CD4-positive, alpha-beta T cell treated with Interleukin-15 for 1 hour (primary cell): ENCODE data around the gene ZC3H12A.
"Not testable (repeated sequence)": the region's sequence is repeated elsewhere in the genome, so short reads cannot be mapped to it uniquely, and the experiment has no call there.

ENCODE experiments used
- DNase-seq: peaks from one replicate; pipeline ENCODE4 v3.0.0-alpha.2; 2020

Gene ZC3H12A

DNA sequence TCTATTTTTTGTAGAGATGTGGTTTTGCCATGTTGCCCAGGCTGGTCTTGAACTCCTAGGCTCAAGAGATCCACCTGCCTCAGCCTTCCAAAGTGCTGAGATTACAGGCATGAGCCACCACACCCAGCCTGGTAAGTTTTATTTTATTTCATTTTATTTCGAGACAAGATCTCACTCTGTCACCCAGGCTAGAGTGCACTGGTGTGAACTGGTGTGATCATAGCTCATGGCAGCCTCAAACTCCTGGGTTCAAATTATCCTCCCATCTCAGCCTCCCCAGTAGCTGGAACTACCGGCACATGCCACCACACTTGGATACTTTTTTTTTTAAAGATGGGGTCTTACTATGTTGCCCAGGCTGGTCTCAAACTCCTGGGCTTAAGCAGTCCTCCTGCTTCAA, 28.4 kb downstream of the ZC3H12A start:
- not testable (repeated sequence) for DNase-seq

DNA sequence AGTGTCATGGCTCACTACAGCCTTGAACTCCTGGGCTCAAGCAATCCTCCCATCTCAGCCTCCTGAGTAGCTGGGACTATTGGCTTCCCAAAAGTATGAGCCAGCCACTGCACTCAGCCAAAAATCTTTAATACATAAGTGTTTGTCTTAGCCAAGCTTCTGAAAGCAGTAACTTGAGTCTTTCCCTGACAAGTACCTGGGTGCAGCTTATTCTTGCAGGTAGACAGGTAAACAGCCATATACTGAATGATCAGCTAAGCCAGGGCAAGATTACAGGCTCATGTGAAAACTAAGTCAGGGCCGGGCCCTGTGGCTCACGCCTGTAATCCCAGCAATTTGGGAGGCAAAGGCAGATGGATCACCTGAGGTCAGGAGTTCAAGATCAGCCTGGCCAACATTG, 32.4 kb downstream of the ZC3H12A start:
- DNase-seq = no peak

DNA sequence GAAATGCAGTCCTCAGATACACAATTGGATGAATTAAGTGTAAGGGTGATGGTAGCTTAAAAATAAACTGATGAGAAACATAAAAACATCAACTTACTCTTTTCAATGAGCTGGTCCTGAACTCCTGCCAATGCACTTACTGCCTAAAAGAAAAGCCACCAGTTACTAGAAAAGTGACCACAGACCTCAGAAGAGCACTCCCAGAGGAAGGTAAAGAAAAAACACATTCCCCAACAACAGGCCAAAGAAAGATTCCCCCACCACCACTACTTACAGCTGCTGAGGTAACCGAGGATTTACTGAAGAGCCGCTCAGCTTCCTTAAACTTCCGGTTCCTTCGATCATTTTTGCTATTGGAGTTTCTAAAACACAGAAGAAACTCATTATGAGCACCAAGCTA, 34.8 kb downstream of the ZC3H12A start:
- DNase-seq = no peak

DNA sequence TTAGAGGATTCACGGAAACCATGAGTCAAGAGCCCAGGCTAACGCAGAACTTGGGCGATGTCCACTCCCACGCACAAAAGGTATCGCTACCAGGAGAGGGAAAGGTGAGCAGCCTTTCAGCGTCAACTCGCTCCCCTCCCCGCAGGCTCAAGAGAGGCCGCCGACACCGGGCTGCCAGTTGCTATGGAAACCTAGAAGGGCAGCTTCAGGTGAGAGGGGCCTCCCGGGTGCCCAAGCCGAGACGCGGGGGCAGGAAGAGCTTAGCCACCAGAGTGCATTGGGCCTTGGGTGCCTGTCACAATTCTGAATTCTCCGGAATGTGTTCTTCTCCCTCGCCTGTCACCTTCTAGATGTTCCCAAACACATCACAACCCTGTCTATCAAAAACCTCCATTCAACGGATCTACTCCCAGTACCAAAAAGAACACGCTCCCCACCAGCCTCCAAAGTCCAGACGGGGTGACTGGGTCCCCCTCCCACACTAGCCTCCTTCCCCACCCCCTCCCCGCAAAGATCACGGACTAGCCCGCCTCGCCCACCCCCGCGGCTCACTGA, 39.5 kb downstream of the ZC3H12A start:
- peak; percentile 62 for DNase-seq

DNA sequence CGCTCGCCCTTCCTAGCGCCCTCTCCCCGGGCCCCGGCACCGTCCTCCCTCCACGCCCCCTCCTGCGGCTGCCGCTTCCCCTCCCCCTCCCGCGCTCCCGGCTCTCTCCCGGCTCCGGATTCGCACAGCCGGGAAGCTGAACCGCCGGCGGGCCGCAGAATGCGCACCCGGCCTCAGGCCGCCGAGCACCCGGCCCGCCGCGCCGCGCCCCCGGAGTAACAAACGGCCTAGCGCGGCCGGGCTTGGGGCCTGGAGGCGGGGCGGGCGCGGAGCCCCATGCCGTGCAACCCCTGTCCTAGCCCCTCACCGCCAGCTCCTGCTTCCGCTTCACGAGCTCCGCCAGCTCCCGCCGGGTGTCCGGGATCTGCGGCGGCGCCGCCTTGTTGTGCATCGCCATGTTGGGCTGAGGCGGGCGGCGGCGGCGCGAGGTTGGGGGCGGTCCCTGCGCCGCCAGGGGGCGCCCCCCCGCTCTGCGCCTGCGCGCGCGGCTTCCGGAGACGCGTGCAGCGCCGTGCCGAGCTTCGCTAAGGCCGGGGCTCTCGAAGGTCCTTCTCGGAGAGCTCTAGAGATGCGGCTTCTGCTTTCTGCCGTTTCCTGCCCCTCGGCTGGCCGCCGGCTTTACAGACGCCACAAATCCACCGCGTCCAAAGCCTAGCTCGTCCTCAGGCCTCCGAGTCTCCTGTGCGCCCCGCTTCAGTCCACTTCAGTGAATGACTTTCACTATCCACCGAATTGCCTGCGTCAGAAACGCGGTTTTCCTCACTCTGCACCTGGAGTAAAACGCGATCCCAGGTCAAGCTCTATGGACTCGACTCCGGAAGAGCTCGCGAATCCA, 40.2 kb downstream of the ZC3H12A start, which contains the start of gene MEAF6:
MEAF6 (minus strand) TSS at position 417 of the 835 bp plus-strand sequence; CDS start at position 397, 20 bp downstream.
- peak; percentile 85 for DNase-seq

DNA sequence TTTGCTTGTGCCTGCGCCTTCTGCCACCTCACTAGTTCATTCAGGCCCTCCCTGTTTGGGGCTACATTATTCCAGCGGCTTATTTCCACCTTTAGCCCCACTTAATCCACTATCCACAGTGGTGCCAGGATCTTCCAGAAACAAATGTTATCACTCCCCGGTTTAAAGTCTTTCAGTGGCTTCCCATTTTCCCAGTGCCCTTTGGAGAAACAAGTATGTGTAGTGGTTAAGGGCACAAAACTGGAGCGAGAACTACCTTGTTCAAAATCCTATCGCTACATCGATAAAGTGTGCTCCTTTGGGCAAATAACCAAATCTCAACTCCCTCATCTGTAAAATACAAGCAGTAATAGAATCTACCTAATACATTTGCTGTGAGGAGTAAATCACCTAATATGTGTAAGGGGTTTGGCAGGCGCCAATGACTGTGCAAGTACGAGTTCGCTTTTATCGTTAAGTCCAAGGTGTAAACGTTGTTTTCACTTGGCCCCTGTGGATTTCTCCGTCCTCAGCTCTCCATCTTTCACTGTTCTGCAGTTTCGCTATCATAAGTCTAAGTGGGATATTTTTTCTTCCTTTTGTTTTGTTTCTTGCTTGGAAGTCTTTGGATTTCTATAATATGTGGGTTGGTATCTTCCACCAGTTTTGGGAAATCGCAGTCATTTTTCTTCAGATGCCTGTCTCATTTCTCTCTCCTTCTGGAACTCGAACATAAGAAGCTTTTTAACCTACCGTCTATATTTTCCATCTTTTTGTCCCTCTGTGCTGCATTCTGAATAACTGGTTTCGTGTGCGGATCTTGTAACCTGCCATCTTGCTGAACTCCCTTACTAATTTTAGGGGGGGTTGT, 41.0 kb downstream of the ZC3H12A start:
- no peak for DNase-seq

DNA sequence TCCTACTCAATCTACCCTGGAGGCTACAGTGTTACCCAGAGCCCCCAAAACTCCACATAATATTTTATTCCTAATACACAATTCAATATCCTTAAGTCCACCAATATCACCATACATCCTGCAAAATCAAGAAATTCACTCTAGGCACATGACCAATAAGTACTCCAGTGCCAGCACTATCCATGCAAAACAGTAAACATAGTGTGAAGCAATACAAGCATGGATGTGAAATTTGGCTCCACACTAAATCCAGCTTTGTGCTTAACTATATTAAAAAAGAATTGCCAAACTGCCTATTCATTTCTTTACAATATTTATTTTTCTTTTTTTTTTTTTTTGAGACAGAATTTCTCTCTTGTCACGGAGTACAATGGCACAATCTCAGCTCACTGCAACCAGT, 43.2 kb downstream of the ZC3H12A start:
- DNase-seq = no peak

DNA sequence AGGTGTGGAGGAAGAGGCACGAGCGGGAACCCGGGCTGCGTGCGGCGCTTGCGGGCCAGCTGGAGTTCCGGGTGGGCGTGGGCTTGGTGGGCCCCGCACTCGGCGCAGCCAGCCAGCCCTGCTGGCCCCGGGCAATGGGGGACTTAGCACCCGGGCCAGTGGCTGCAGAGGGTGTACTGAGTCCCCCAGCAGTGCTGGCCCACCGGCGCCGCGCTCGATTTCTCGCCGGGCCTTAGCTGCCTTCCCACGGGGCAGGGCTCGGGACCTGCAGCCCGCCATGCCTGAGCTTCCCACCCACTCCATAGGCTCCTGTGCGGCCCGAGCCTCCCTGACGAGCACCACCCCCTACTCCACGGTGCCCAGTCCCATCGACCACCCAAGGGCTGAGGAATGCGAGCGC, 43.9 kb downstream of the ZC3H12A start:
- DNase-seq = not testable (repeated sequence)

DNA sequence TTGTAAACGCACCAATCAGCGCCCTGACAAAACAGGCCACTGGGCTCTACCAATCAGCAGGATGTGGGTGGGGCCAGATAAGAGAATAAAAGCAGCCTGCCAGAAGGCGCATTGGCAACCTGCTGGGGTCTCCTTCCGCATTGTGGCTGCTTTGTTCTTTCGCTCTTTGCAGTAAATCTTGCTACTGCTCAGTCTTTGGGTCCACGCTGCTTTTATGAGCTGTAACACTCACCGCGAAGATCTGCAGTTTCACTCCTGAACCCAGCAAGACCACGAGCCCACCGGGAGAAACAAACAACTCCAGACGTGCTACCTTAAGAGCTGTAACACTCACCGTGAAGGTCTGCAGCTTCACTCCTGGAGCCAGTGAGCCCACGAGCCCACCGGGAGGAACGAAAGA, 44.5 kb downstream of the ZC3H12A start:
- DNase-seq = peak; percentile 63

DNA sequence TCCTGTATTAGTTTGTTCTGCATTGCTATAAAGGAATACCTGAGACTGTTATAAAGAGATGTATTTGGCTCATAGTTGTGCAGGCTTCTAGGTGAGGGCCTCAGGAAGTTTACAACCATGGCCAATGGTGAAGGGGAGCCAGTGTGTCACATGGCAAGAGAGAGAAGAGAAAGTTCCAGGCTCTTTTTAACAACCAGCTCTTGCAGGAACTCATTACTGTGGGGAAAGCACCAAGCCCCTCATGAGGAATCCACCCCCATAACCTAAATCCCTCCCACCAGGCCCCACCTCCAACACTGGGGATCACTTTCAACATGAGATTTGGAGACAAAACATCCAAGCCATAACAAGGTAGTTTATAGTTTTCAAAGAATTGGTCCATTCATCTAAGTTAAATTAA, 45.2 kb downstream of the ZC3H12A start:
- DNase-seq = no peak

DNA sequence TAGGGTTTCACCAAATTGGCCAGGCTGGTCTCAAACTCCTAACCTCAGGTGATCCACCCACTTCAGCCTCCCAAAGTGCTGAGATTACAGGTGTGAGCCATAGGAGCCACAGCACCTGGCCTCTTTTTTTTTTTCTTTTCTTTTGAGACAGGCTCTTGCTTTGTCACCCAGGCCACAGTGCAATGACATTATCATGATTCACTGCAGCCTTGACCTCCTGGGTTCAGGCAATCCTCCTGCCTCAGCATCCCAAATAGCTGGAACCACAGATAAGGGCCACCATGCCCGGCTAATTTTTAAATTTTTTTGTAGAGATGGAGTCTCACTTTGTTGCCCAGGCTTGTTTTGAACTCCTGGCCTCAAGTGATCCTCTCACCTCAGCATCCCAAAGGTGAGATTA, 55.5 kb downstream of the ZC3H12A start:
- not testable (repeated sequence) for DNase-seq

DNA sequence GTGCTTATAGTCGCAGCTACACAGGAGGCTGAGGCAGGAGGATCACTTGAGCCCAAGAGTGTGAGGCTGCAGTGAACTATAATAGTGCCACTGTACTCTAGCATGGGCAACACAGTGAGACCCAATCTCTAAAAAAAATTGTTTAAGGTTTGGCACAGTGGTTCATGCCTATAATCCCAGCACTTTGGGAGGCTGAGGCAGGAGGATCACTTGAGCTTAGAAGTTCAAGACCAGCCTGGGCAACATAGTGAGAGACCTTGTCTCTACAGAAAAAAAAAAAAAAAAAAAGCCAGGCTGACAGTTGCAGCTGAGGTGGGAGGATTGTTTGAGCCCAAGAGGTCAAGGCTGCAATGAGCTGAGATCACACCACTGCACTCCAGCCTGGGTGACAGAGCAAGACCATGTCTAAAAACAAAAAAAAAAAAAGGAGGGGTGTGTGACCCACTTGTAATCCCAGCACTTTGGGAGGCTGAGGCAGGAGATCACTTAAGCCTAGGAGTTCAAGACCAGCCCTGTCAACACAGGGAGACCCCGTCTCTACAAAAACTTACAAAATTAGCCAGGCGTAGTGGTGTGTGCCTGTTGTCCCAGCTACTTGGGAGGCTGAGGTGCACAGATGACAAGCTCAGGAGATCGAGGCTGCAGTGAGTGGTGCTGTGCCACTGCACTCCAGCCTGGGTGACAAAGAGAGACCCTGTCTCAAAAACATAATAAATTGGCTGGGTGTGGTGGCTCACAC, 58.2 kb downstream of the ZC3H12A start:
- DNase-seq = not testable (repeated sequence)

DNA sequence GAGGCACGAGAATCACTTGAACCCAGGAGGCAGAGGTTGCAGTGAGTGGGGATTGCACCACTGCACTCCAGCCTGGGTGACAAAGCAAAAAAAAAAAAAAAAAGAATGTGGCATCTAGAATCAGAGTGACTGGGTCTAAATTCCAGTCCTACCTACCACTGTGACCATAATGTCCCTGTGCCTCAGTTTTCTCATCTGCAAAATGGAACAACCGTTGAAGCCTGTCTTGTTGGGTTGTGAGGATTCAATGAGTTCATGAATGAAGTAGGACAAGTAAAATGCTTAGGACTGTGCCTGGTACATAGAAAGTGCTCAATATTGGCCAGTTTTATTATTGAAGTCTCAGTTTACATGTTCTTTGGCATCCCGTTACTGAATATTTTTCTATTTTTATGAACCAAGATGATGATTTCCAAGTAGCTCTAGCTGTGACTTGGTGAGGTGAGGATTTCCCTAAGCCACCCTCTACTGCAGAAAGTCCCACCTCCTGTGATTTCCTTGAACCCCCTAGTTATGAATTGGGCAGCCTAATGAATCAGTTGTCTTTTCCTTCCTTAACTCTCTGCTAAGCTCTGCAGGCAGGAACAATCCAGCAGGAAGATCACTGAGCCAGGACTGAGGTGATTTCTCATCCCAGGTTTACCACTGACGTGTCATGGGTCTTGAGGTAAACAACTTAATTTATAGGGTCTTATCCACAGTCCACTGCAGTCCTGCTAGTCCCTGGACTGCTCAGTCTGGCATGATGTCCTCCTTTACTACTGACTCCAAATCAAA, 59.1 kb downstream of the ZC3H12A start:
- no peak for DNase-seq
